Osteocyte (in vitro differentiated cells): Measurements from ENCODE around the gene LRTM1. TPM values are rescaled to one million over a fixed set of nuclear protein-coding genes. Genes with fewer than 3 reads are reported as not detected.

Experiments used
- DNase-seq: peaks from one replicate; pipeline ENCODE4 v3.0.0; 2021; ENCODE audit warnings: mixed read lengths; ENCODE audit not compliant: unreplicated experiment; ENCODE audit errors: extremely low spot score
- H3K27ac Mint-ChIP-seq: one replicate; pipeline ENCODE4 v1.8.0; 2021; ENCODE audit warnings: mild to moderate bottlenecking, mixed read lengths; ENCODE audit not compliant: unreplicated experiment
- H3K27me3 Mint-ChIP-seq: one replicate; pipeline ENCODE4 v1.8.0; 2021; ENCODE audit warnings: mixed read lengths; ENCODE audit not compliant: unreplicated experiment
- H3K36me3 Mint-ChIP-seq: one replicate; pipeline ENCODE4 v1.8.0; 2021; ENCODE audit warnings: mixed read lengths; ENCODE audit not compliant: unreplicated experiment
- H3K4me1 Mint-ChIP-seq: one replicate; pipeline ENCODE4 v1.8.0; 2021; ENCODE audit warnings: mixed read lengths; ENCODE audit not compliant: unreplicated experiment
- H3K4me3 Mint-ChIP-seq: one replicate; pipeline ENCODE4 v1.8.0; 2021; ENCODE audit warnings: mild to moderate bottlenecking, moderate library complexity, mixed read lengths; ENCODE audit not compliant: unreplicated experiment
- H3K9me3 Mint-ChIP-seq: one replicate; pipeline ENCODE4 v1.8.0; 2021; ENCODE audit warnings: mixed read lengths; ENCODE audit not compliant: unreplicated experiment
- total RNA-seq: library from RNA; stranded (reverse); gene quantifications from 2 replicates; pipeline ENCODE4 v1.2.1, GENCODE V29; 2021
- TF ChIP-seq, protein P1 (sequence below): fragments of 200-600 bp; sonication (generic); IDR thresholded peaks from 2 replicates; pipeline ENCODE4 v1.5.0; 2021; ENCODE audit warnings: antibody characterized with exemption, mild to moderate bottlenecking, moderate library complexity

LRTM1 gene
- total RNA-seq, 1 donor from 2014 or later: not detected

DNA sequence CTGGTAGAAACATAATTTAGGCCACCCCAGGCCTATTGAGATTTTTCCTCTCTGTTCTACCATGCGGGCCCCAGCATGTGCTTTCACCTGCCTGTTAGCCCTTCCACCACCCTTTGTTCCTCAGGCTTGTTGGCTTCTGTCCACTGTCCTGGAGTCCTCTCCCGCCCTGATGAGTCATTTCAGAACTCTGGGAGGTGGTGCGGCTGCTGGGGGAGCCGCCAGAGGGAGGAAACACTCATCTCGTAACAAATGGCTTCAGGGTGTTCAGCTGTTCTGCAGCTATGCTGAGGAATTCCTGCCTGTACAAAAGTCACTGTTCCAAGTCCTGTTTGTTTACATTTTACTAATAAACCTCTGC lies 36.3 kb downstream of the LRTM1 start:
- H3K36me3 Mint-ChIP-seq: no peaks in the 10 kb centered on the region
- peaks cover 56% of the 10 kb centered on the region for H3K4me1 Mint-ChIP-seq
- peak; percentile 93 for DNase-seq
- H3K4me3 Mint-ChIP-seq: no peak overlapping the region
- H3K27ac Mint-ChIP-seq: peak overlapping the region; percentile 95
- TF ChIP-seq, protein P1, sequence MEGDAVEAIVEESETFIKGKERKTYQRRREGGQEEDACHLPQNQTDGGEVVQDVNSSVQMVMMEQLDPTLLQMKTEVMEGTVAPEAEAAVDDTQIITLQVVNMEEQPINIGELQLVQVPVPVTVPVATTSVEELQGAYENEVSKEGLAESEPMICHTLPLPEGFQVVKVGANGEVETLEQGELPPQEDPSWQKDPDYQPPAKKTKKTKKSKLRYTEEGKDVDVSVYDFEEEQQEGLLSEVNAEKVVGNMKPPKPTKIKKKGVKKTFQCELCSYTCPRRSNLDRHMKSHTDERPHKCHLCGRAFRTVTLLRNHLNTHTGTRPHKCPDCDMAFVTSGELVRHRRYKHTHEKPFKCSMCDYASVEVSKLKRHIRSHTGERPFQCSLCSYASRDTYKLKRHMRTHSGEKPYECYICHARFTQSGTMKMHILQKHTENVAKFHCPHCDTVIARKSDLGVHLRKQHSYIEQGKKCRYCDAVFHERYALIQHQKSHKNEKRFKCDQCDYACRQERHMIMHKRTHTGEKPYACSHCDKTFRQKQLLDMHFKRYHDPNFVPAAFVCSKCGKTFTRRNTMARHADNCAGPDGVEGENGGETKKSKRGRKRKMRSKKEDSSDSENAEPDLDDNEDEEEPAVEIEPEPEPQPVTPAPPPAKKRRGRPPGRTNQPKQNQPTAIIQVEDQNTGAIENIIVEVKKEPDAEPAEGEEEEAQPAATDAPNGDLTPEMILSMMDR: peak; percentile 61
- H3K9me3 Mint-ChIP-seq: no peaks in the 10 kb centered on the region
- H3K27me3 Mint-ChIP-seq: no peaks in the 10 kb centered on the region

DNA sequence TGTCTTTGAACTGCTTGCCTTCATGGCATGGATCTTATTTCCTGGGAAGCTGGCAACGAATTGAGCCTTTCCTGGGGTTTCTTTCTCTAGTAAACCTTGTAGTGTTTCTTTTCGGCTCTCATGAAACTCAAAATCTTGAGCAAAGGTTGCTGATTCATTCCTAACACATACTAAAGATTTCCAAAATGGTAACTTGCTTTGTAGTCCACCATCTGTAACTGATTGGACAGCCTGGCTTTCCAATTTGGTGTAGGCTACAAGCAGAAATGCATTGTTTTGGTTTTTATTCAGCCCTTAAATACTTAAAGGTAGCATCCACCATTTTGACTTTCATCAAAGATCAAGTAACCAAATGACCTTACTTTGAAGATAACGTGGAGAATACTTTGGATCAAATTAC lies 38.1 kb downstream of the LRTM1 start:
- H3K27me3 Mint-ChIP-seq: no peaks in the 10 kb centered on the region
- H3K9me3 Mint-ChIP-seq: no peaks in the 10 kb centered on the region
- no peak overlapping the region for H3K27ac Mint-ChIP-seq
- TF ChIP-seq, protein P1: no peak
- no peak overlapping the region for H3K4me3 Mint-ChIP-seq
- H3K36me3 Mint-ChIP-seq: no peaks in the 10 kb centered on the region
- DNase-seq: no peak
- peaks cover 56% of the 10 kb centered on the region for H3K4me1 Mint-ChIP-seq

DNA sequence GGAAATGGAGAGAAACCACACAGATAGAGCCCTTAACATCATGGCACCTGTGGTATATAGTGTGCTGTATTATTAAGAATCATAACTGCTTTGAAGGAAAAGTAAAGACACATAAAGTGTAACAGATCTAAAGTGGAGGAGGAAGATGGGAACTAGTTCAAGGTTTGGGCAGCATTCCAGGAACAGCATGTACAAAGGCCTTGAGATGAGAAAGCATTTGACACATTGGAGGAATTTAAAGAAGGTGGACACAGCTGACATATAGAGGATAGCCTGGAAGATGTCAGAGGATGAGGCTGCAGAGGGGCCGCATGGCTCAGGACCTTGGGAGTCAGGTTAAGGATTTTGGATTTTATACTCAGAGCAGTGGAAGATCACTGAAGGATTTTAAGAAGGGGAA lies 39.0 kb downstream of the LRTM1 start:
- peak overlapping the region; percentile 56 for H3K27ac Mint-ChIP-seq
- H3K9me3 Mint-ChIP-seq: no peaks in the 10 kb centered on the region
- no peak overlapping the region for H3K4me3 Mint-ChIP-seq
- TF ChIP-seq, protein P1: no peak
- no peaks in the 10 kb centered on the region for H3K27me3 Mint-ChIP-seq
- no peaks in the 10 kb centered on the region for H3K36me3 Mint-ChIP-seq
- peaks cover 61% of the 10 kb centered on the region for H3K4me1 Mint-ChIP-seq
- DNase-seq: no peak

DNA sequence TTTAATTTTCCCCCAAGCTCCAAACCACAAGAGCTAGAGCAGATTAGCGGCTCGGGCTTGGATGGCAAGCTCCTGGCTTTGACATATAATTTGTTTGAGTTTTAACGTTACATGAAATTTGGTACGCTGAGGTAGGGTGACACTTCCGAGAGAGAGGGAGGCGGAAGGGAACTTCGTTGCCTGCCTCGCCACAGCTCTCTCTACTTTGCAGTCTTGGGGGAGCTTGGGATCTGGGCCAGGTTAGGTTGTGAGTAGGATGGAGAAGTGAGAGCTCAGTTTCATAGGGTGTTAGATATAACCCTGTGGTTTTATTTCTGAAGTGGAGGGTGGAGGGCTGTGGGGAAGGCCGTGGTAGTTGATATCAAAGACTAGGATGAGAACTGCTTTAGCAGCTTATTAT lies 39.7 kb downstream of the LRTM1 start:
- peaks cover 62% of the 10 kb centered on the region for H3K4me1 Mint-ChIP-seq
- H3K9me3 Mint-ChIP-seq: no peaks in the 10 kb centered on the region
- H3K27ac Mint-ChIP-seq: no peak overlapping the region
- no peaks in the 10 kb centered on the region for H3K27me3 Mint-ChIP-seq
- no peaks in the 10 kb centered on the region for H3K36me3 Mint-ChIP-seq
- TF ChIP-seq, protein P1: no peak
- no peak for DNase-seq
- no peak overlapping the region for H3K4me3 Mint-ChIP-seq

DNA sequence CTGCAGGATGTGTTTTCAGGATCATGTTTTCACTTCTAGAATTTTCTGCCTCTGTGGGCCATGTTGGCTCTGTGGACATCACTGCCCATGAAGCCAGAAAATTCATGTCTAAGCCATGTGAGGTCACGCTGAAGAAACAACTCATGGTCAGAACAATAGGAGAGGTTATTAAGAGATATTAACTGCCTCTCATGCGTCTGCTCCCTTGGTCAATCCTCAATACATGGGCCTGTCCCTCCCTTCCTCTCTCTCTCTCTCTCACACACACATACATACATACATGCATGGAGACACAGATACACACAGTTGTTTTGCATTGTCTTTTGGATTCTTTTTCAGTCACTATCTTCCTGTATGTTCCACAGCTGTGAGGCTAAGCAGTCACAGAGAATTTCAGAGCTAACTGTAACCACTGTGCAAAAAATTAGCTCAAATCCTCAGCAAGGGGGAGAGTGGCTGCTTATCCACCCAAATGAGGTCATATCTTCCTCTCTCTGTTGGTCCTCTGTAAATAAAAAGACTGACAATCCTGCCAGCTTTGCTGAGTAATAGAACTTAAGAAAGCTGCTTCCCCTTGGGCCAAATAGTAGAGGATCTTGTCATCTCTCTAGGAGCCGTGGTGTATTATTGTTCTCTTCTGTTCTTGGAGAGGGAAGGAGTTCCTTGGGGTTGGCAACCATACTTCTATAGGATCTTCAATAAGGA lies 45.6 kb downstream of the LRTM1 start:
- TF ChIP-seq, protein P1: no peak
- Mint-ChIP-seq H3K27ac (peak overlapping the region; percentile 89), H3K9me3 (no peaks in the 10 kb centered on the region), H3K36me3 (no peaks in the 10 kb centered on the region), H3K4me1 (peaks cover 70% of the 10 kb centered on the region), H3K4me3 (no peak overlapping the region), H3K27me3 (no peaks in the 10 kb centered on the region)
- DNase-seq: no peak
